Measurements from ENCODE around the gene KLHL4. TPM values are rescaled to one million over a fixed set of nuclear protein-coding genes. Genes with fewer than 3 reads are reported as not detected.

KLHL4 gene, protein sequence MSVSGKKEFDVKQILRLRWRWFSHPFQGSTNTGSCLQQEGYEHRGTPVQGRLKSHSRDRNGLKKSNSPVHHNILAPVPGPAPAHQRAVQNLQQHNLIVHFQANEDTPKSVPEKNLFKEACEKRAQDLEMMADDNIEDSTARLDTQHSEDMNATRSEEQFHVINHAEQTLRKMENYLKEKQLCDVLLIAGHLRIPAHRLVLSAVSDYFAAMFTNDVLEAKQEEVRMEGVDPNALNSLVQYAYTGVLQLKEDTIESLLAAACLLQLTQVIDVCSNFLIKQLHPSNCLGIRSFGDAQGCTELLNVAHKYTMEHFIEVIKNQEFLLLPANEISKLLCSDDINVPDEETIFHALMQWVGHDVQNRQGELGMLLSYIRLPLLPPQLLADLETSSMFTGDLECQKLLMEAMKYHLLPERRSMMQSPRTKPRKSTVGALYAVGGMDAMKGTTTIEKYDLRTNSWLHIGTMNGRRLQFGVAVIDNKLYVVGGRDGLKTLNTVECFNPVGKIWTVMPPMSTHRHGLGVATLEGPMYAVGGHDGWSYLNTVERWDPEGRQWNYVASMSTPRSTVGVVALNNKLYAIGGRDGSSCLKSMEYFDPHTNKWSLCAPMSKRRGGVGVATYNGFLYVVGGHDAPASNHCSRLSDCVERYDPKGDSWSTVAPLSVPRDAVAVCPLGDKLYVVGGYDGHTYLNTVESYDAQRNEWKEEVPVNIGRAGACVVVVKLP
- under 0.01 TPM in 2 replicates for total RNA-seq

DNA sequence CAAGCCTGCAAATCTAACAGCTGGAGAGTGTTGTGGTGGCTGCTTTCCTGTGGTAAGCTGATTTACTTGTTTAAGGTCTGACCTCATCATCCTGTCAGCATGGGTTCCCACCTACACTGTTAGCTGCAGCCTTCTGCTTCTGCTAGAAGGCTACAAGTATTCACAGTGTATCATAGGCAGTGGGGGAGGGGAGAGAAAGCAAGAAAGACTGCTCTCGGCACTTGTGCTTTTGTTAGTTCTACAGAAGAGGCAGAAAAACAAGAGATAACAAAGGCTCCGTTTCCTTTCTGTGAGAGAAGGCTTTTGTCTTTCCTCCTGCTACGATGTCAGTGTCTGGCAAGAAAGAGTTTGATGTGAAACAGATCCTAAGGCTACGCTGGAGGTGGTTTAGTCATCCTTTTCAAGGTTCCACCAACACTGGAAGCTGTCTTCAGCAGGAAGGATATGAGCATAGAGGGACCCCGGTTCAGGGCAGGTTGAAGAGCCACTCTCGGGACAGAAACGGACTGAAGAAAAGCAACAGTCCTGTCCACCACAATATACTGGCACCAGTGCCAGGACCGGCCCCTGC, at the start of gene KLHL4:
KLHL4 (plus strand) TSS at position 232 of the 571 bp plus-strand sequence; CDS start at position 324, 92 bp downstream.

